ENCODE measurements around the gene MAEA.

GRCh38 chr4:1334579-1334895, 44.8 kb downstream of the MAEA start:
- no peak for TF ChIP-seq POLR2A (IDR thresholded peaks at IDR 0.05; ENCODE audit: low read depth, low read length)
- TF ChIP-seq CHD4 (IDR thresholded peaks at IDR 0.05), result no peak
- TF ChIP-seq CHD2 (IDR thresholded peaks at IDR 0.05; ENCODE audit: borderline replicate concordance, low read depth, low read length), result no peak
- no peak for TF ChIP-seq JUND (IDR thresholded peaks at IDR 0.05; ENCODE audit: low read depth, low read length)

Measured in GM12878 (cell line).